HG03521 (cell line): Measurements from ENCODE around the gene FST.

Source experiments
- ATAC-seq: cut with Tn5 transposase; IDR thresholded peaks from one replicate; pipeline ENCODE4 v1.9.1; 2021; ENCODE audit warnings: mild to moderate bottlenecking, moderate library complexity; ENCODE audit not compliant: unreplicated experiment

FST gene, protein sequence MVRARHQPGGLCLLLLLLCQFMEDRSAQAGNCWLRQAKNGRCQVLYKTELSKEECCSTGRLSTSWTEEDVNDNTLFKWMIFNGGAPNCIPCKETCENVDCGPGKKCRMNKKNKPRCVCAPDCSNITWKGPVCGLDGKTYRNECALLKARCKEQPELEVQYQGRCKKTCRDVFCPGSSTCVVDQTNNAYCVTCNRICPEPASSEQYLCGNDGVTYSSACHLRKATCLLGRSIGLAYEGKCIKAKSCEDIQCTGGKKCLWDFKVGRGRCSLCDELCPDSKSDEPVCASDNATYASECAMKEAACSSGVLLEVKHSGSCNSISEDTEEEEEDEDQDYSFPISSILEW

DNA sequence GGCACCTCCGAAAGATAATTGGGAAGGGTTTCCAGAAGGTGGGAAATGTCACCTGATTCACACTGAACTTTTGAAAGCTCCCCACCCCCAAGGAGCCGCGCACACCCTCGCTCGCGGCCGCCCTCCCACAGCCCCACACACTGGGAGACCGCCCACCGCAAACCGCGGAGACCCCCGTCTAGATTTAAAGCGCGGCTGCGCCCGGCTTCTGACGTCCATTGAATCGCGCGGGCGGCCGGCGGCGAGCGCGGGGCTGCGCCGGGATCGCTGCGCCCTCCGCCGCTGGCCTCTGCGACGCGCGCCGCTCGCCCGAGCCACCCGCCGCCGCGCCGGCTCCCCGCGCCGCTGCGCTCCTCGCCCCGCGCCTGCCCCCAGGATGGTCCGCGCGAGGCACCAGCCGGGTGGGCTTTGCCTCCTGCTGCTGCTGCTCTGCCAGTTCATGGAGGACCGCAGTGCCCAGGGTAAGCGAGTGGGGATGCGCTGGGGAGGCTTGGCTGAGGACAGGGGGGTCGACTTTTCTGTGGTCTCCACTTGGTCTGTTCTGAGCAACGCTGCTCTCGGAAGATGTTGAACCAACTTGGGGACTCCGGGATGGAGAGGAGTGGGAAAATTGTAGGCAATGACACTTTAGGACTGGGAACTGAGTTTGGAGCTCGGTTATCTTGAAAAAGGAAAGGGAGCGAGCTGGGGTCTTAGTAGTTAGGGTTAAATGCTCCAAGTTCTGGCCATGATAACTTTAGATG lies at the start of gene FST:
Gene FST, plus strand, starts transcription at position 214 of the 743 bp plus-strand sequence. Its CDS starts 163 bp downstream, at position 377.
- no peak for ATAC-seq

DNA sequence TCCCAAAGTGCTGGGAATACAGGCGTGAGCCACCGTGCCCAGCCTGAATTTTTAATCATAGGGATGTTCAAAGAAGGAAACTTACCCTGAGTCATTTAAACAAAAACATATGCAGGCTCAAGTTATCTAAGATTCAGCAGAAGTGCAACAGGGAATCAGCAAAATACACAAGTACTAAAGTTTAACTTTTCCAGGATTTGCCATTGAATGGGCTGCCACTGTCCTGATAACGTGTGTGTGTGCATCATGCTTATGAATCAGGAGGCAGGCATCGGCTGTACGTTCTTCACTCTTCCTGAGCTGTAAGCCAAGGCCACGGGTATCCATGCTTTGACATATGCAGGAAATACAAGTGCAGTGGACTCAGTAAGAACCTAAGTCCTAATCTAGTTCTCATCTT lies 48.8 kb upstream of the FST start:
- ATAC-seq: no peak

DNA sequence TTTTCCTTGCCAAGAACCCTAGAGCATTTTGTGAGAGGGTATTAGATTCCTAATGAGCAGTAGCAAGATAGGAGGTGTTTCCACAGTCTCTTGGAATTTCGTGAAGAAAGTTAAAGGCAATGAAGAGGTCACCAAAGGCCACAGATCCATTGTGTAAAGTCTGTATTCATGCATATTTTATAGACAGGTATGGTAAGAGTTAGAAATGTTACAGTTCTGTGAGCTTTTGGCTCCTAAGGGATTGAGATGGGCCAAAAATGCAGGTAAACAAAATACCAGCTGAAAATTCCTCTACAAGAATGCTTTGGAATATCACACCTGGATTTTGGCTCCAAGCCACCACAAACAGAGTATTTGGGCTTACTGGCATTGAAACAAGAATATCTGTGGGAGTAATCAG lies 47.4 kb upstream of the FST start:
- ATAC-seq: no peak

DNA sequence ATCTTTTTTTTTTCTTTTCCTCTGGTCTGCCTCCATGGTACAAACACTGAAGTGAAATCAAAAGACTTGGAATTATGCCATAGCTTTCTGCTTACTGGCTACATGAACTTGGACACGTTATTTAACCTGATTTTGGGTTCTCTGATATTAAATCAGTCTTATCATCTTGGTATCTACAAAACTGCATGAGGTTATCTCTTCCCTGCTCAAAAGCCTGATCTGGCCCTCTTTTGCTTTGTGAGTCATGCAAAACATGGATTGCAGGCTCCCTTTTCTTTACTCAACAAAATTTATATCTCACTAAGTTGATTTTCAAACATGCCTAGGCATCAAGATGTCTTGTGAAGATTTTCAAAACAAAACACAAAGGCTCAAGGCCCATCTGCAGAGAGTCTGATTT lies 45.9 kb upstream of the FST start:
- no peak for ATAC-seq

DNA sequence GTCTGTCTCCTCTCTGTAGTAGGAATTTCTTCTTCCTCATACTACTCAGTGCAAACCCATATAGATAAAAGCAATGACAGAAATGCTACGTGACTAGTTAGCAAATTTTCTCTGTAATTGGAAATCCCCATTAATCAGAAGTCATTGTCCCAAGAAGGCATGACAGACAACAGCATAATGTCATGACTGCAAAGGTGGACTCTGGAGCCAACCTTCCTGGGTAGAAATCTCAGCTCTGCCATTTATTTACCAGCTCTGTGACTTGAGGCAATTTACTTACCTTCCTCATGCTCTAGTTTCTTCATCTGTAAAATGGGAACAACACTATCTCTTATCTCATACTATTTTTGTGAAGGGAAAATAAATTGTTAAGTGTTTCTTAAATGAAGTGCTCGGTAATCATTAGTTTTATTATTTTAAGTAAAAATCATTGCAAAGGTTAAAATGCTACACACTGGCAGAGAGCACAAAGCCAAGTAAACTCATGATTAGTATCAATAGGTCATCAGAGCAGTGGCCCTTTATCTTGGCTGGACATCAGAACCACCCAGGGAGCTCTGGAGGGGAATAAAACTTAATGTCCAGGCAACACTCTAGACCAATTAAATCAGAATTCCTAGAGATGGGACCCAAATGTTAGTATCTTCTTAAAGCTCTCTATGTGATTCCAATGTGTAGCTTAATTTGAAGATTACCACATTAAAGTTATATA lies 43.8 kb upstream of the FST start:
- ATAC-seq: no peak

DNA sequence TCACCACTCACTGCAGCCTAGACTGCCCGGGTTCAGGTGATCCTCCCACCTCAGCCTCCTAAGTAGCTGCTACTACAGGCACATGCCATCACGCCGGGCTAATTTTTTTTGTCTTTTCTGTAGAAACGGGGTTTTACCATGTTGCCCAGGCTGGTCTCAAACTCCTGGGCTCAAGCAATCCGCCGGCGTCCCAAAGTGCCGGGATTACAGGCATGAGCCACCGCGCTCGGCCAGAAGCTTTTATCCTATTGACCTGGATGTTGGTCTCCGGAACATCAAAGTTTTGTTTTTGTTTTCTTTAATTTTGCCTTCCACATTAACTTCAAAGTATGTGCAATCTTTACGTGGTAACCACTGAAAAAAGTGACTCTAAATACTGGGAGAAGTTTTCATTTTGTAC lies 42.4 kb upstream of the FST start:
- ATAC-seq: no peak

DNA sequence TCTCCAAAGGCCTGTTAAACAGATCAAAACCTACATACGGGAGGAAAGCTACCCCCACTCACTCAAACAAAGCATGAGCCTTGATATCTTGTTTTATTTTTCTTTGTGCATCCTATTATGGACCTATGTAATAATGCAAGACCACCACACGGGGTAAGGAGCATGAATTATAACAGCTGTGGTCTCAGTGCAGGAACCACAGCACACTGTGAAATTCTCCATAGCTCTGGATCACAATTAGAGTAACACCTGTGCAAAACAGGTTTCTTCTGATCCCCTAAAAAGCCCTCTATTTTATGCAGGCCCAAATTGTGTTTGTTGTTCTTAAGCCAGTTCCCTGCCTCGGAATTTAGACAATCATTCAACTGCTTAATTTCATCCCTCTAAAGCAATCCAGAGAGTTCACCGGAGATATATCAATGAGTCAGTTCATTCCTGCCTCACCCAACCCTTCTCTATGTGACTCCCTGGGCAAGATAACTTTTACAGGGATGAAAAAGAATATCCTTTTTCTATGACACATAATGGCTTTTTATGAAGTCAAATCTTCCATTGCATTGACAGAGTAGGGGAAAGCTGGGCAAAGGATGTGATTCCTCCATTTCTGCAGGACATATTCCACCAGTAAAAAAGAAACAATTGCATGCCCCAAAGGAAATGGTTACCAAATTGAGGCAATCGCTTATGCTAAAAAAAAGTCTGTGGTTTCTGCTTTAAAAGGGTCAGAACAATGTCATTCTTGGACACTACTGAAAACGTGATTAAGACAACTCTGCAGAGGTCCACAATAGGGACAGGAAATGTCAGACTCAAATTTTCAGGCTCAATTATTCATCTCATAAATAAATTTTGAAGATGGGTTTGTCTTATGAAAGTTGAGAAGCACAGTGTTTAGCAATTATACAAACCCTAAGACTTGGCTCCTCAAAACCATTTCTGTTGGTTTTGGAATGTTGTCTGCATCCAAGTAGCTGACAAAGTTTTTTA lies 41.6 kb upstream of the FST start:
- ATAC-seq: no peak

DNA sequence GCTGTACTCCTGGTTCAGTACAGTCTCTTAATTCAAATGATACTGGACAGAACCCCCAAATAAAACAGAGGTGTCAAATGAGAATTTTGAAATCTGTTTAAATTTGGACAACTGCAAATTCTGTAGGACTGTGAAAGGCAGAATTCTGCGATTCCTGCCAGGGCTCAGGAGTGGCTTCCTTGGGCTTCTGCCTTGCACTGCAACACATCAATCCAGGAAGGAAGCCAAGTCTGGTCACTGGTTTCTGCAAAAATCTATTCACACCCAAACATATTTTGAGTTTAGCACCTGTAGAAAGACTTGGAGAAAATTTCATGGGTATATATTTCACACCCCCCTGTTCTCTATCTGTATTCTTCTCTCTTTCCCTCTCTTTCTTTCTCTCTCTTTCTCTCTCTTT lies 37.5 kb upstream of the FST start:
- ATAC-seq: no peak

DNA sequence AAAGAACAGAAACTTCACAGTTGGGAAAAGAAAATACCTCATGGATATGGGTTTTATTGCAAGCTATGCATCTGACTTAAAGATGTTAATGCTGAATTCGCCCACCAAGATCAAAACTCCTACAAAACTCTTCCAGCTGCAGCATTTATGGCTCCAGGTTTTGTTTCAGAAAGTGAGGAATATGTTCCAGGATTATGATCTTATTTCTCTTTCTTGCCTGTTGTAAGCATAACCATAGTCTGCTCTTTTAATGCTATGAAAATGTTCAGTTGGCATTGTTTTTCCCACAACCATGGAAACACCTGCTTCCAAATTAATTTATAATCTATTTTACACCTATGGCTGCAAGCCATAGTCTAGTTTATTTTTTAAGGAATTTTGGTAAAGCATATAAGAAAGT lies 34.9 kb upstream of the FST start:
- no peak for ATAC-seq

DNA sequence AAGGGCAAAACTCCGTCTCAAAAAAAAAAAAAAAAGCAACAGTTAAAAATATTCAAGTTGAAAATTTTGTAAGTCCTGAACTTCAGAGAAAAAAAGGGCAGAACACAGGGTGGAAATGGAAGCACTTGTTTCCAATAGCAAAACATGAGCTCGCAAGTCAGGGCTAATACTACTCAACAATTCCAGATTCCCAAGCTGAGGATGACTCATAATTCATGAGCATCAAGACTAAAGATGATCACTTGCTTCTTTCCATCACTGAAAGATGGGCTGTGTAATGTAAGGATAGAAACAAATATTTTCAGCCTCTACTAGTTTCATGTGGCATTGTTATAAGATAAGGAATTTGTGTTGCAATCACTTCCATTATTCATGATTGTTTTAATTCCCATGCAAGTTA lies 33.5 kb upstream of the FST start:
- ATAC-seq: no peak

DNA sequence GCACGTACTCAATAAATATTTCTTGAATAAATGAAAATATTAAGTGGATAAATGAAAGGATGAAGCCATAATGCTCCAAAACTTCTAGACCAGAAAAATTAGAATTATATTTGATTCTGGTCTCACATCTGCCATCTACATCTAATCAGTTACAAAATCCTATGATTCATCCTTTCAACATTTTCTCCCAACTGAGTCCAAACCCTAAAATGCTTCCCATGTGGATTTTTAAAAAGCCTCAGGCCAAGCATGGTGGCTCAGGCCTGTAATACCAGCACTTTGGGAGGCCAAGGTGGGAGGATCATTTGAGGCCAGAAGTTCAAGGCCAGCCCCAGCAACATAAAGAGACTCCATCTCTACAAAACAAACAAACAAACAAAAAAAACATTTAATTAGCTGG lies 31.6 kb upstream of the FST start:
- no peak for ATAC-seq

DNA sequence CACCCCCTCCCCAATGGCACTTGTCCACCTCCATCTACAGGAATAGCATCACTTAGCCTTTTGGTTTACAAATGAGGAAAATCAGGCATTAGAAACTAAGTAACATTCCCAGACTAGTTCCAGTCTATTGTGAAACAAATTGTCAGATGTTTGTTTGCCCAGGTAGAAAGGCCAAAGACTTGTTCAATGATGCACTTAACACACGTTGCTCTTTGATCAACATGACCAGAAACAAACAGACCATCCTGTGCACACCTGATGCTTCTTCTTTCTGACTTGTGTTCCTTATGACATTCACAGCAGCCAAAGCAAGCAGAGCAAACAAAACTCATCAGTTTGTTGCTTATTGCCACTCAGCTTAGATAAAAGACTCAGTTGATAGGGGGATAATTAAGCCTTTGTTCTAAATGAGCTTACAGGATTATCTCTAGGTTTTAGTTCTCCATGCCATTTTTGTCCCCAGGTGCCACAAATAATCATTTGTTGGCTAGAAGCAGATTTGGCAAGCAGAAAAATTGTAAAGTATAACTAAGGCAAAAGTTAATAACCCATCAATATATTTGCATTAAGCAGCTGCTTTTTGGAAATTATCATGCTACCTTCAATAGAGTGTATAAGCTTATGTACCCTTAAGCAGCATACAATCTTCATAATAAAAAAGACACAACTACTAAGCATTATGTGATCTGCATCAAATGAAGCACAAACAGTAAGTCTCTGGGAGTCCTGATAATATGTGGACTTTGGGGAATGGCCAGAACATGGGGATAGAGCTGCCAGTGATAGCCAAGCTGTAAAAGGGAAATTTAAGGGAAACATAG lies 26.3 kb upstream of the FST start:
- ATAC-seq: no peak

DNA sequence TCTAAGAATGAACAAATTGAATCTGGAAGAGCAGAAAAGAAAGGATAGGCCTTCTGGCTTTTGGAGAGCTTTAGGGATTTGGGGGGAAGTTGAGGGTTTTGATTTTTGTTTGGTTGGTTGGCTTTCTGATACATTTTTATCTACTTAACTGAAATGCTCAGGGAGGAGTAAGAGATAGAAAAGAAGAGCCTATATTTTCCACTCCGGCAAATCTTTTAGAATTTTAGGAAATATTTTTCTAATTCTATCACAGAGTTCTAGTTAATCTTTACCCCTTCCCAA lies 25.8 kb upstream of the FST start:
- no peak for ATAC-seq

DNA sequence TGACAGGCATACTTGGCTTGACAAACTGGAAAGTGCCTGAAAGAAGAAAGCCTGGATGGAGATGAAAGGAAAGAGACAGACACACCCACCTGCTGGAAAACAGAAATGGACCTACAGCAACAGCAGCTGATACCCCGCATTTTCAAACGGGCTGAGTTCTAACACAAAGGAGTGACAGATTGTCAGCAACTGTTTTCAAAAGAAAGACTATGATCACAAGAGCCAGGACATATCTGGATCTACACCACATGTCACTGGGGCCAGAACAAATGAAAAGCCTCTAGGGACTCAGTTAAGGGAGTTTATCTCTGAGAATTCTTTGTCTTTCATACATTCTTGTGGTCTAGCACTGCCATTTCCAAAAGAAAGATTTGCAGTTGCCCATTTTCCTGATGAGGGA lies 24.1 kb upstream of the FST start:
- ATAC-seq: no peak

DNA sequence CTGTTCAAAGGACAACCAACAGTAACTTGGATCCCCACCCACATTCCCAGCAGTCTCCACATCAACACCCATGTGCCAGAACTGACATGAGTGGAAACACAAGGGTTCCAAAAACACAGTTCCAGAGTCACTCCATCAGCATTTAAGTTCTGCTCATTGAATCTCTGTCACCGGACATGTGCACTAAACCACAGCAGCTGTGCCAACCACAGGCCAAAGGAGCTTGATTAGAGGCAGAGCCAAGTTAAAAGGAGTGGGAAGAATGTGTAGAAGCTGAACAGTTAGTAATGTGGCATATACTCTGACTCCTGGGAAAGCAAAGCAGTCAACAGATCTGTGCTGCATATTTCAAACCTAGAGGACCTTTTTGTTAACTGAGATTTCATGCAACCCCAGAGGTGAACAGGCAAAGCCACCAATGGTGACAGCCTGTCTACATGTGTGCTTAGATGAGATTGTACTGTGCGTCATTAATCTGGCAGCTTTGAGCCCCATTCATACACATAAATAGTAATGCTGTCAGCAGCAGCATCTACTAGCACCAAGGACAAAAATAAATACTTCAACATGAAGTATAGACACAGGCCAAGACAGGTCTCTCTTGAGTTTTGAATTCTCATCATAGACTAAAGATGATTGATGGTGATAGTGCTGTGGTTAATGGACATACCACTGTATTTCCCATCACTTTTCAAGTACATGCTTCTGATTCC lies 16.4 kb upstream of the FST start:
- ATAC-seq: no peak

DNA sequence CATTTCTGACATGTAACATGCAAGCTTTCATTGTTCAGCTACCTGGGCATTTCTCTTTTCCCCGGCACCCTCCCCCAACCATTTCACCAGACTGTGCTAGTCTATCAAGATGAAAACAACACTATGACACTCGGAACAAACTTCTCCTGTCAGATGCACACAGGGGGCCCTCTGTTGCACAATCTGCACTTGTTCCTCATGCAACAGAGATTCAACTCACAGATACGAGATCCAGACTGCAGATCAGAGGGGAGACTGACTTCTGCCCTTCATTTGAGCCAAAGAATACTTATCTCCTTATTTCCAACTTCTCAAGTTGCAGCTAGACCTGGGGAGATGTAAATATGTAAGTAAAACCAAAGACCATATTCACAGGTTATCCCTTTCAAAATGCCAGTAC lies 15.7 kb upstream of the FST start:
- ATAC-seq: no peak

DNA sequence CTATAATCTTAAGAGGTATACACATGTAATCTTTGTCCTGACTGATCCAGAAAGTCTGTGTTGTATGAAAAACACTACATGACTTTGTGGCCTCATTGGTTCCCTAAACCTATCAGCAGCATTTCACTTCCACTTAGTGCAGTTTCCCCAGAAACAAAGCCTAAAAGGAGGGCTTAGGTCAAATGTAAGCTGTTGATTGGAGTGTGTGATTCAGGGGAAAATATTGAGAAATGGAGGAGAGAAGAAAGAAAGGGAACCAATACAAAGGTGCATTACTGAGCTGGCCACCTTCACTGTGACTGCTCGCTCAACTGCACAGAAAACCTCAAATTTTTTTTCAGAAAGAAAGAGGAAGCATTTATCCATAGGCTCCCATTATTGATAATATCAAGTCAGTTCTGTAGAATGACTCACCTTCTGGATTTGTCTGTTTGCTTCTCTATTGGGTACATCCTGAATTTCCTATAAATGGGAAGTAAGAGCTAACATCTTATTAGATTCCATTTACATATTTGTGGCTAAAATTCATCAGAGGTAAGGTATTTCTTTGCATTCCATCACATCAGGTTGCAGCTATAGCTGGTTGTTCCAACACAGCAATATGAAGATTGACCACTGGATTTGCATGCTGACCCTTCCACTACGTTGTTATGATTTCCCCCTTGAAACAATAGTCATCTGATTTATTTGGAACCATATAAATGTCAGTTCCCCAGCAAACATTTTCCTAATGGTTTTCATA lies 10.3 kb upstream of the FST start:
- no peak for ATAC-seq

DNA sequence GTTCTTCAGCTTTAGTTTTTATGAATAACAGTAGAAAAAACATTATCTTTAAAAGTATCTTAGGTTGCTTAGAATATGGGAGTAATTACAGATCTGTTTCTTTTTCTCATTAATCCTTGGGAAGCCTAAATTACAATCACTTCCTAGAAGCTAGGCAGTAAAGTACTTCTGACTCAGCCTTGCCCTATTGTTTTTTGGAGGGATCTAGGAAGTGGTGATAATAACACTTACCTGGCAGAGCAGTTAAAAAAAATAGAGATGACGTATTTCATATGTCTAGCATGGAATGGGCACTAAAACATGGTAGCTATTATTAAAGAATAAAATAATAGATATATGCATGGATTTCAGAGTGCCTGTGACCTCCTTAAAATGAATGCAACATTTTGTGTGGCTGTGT lies 8.2 kb upstream of the FST start:
- no peak for ATAC-seq
